Prostate gland (tissue), 2 donors: Measurements from ENCODE around the gene OR52E4.

Experiments used
- CTCF ChIP-seq, 4 experiments: fragments of 200-600 bp in 2 of 4; fragments of 450-650 bp in 2 of 4; sonication (generic) in 2 of 4; IDR thresholded peaks; 1 replicate in 3 of 4; 2 replicates in 1 of 4; pipeline ENCODE4 v1.5.1; 2016 to 2019; ENCODE audit warnings: antibody characterized with exemption in 4 of 4, mild to moderate bottlenecking in 2 of 4, moderate library complexity in 2 of 4
- POLR2A ChIP-seq: fragments of 450-650 bp; IDR thresholded peaks from one replicate; pipeline ENCODE4 v1.6.1; 2016; ENCODE audit warnings: antibody characterized with exemption, mild to moderate bottlenecking
- POLR2AphosphoS5 ChIP-seq: sonication (generic); formaldehyde crosslinking; IDR thresholded peaks from one replicate; pipeline ENCODE4 v1.6.1; 2017; ENCODE audit warnings: antibody characterized with exemption

- TF ChIP-seq POLR2A, result no peak
- no peak for TF ChIP-seq CTCF (IDR thresholded peaks at IDR 0.05)
- no peak for TF ChIP-seq POLR2AphosphoS5
Measured at GRCh38 chr11:5881756-5882155, 1.3 kb downstream of the OR52E4 start.
